PC-3 (cell line): ENCODE measurements around the gene ERAP2. TPM values are rescaled to one million over a fixed set of nuclear protein-coding genes. Genes with fewer than 3 reads are reported as not detected.

Experiments used
- ATAC-seq: fragments of 200-7000 bp; cut with Tn5 transposase; 2 replicates; pipeline ENCODE4 v1.9.1; 2020; ENCODE audit warnings: mild to moderate bottlenecking, moderate library complexity
- BruUV-seq: library from RNA; stranded (reverse); fragments of 400-500 nt; replicated peaks from 2 replicates; lab custom pipeline; 2021; lab: Mats Ljungman, UMichigan
- CTCF ChIA-PET: fragments of 300-600 bp; sonication (Branson Sonifier 250); formaldehyde crosslinking; loops from one replicate; lab custom pipeline; 2022; ENCODE audit warnings: antibody characterized with exemption; lab: Charles Lee
- POLR2A ChIA-PET: fragments of 300-600 bp; sonication (Branson Sonifier 250); formaldehyde crosslinking; loops from one replicate; lab custom pipeline; 2022; ENCODE audit warnings: antibody characterized with exemption; ENCODE audit not compliant: unreplicated experiment; lab: Charles Lee
- DNase-seq: peaks from one replicate; pipeline ENCODE4 v3.0.0-alpha.2; 2015
- H2AFZ ChIP-seq: fragments of 300-600 bp; sonication (generic); 2 replicates; pipeline ENCODE4 v1.6.0; 2016; ENCODE audit warnings: antibody characterized with exemption, low read length
- H3F3A ChIP-seq: fragments of 300-600 bp; sonication (generic); one replicate; pipeline ENCODE4 v1.6.0; 2017; ENCODE audit warnings: antibody characterized with exemption, low read length, control low read depth, mild to moderate bottlenecking; ENCODE audit not compliant: unreplicated experiment
- H3K27ac ChIP-seq: fragments of 300-600 bp; sonication (generic); 2 replicates; pipeline ENCODE4 v1.5.1; 2016; ENCODE audit warnings: mild to moderate bottlenecking, low read length
- H3K27me3 ChIP-seq: fragments of 300-600 bp; sonication (generic); 2 replicates; pipeline ENCODE4 v1.6.1; 2016; ENCODE audit warnings: low read length, mixed read lengths
- H3K36me3 ChIP-seq: fragments of 300-600 bp; sonication (generic); 2 replicates; pipeline ENCODE4 v1.6.1; 2016; ENCODE audit warnings: low read depth, mixed run types, low read length, mixed read lengths
- H3K4me1 ChIP-seq: fragments of 300-600 bp; sonication (generic); 2 replicates; pipeline ENCODE4 v1.5.1; 2016; ENCODE audit warnings: low read length; ENCODE audit not compliant: insufficient read depth
- H3K4me2 ChIP-seq: fragments of 300-600 bp; sonication (generic); 2 replicates; pipeline ENCODE4 v1.6.0; 2016; ENCODE audit warnings: low read length
- H3K4me3 ChIP-seq: fragments of 300-600 bp; sonication (generic); 2 replicates; pipeline ENCODE4 v1.5.1; 2016; ENCODE audit warnings: mild to moderate bottlenecking, low read length, mixed read lengths
- H3K79me2 ChIP-seq: fragments of 300-600 bp; sonication (generic); 2 replicates; pipeline ENCODE4 v1.6.1; 2017; ENCODE audit warnings: low read length, mixed read lengths
- H3K9ac ChIP-seq: fragments of 300-600 bp; sonication (generic); 2 replicates; pipeline ENCODE4 v1.6.0; 2016; ENCODE audit warnings: mild to moderate bottlenecking, low read length
- H3K9me2 ChIP-seq: fragments of 300-600 bp; sonication (generic); replicated peaks from 2 replicates; pipeline ENCODE4 v1.6.1; 2016; ENCODE audit warnings: mixed run types, low read length, mixed read lengths
- H3K9me3 ChIP-seq: fragments of 300-600 bp; sonication (generic); 2 replicates; pipeline ENCODE4 v1.6.1; 2016; ENCODE audit warnings: low read length, mixed read lengths
- H4K20me1 ChIP-seq: fragments of 300-600 bp; sonication (generic); 2 replicates; pipeline ENCODE4 v1.6.1; 2016; ENCODE audit warnings: low read length, mixed read lengths
- EZH2 ChIP-seq: fragments of 300-600 bp; sonication (generic); IDR thresholded peaks from one replicate; pipeline ENCODE4 v1.6.1; 2017; ENCODE audit warnings: antibody characterized with exemption, mild to moderate bottlenecking, low read length; ENCODE audit not compliant: unreplicated experiment
- EZH2phosphoT487 ChIP-seq: fragments of 300-600 bp; sonication (generic); IDR thresholded peaks from 2 replicates; pipeline ENCODE4 v1.6.1; 2018; ENCODE audit warnings: mild to moderate bottlenecking, antibody characterized with exemption, low read length, borderline replicate concordance
- intact Hi-C: fragments of 100-400 bp; cut with micrococcal nuclease; formaldehyde crosslinking; loops from 2 replicates; pipeline ENCODE4 v1.9.0; 2023
- total RNA-seq: library from RNA; depleted of rRNA; stranded (reverse); fragments of >200 nt; gene quantifications from 2 replicates; pipeline ENCODE4 v1.2.3, GENCODE V29; 2014
- TF ChIP-seq, protein P1 (sequence below): fragments of 300-600 bp; sonication (generic); conservative IDR thresholded peaks from 2 replicates; pipeline ENCODE4 v1.5.1; 2017; ENCODE audit warnings: antibody characterized with exemption, low read depth, mild to moderate bottlenecking, low read length

The ERAP2 gene
- total RNA-seq, 1 experiment from 2014 or later, result 9.6 TPM

DNA sequence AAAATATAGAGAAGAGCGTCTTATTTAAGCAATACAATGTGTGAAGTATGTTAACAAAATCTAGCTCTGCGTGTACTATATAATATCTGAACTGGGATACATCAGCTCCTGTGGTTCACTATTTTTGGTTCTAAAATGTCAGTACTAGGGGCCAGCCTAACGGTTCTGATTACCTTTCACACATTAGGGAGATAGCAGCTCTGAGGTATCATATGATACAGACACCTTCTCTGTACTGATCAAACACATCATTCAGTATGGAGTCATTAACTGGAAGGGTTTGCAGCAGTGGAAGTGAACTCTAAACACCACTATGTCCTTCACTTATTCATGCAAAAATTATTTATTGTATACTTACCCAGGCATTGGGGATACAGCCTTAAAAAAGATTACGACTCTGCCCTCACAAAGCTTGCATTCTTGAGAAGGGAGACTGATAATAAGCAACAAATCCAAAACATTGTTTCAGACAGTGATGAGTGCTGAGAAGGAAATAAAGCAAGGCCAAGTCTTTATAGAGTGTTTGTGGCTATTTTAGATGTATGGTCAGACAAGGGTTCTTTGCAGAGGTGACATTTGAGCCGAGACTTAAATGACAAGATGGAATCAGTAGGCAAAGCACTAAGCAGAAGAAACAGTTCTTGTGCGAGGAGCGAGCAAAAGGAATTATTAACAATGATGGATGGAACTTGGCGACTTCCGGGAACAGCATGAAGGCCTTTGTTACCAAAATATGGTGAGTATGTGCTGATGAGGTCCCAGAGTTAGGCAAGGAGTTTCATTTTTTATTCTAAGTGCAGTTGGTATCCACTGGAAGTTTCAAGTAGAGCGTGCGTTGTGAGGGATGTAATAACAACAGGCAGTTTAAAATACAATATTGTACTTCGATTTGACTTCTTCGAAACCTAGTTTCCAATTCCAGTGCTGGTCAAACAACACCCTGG is 57.7 kb downstream of the ERAP2 start:
- intact Hi-C loops, result loop anchor here (1.0 to 2.0 kb wide), 4 partner anchors 58 to 209 kb away; partner anchors contain the start of genes ERAP2 and LIX1
- Histone ChIP-seq H3K27ac (peak overlapping the region; percentile 86), H3K4me2 (peak overlapping the region; percentile 86), H4K20me1 (no peaks in the 10 kb centered on the region), H3K9me2 (no peaks in the 10 kb centered on the region), H3K79me2 (peaks cover 26% of the 10 kb centered on the region), H3F3A (no peaks in the 10 kb centered on the region), H3K4me3 (peak overlapping the region; percentile 76), H3K36me3 (no peaks in the 10 kb centered on the region), H3K9me3 (no peaks in the 10 kb centered on the region), H3K4me1 (peaks cover 29% of the 10 kb centered on the region), H3K9ac (peak overlapping the region; percentile 84), H3K27me3 (no peaks in the 10 kb centered on the region), H2AFZ (peak overlapping the region; percentile 81)
- TF ChIP-seq, protein P1, sequence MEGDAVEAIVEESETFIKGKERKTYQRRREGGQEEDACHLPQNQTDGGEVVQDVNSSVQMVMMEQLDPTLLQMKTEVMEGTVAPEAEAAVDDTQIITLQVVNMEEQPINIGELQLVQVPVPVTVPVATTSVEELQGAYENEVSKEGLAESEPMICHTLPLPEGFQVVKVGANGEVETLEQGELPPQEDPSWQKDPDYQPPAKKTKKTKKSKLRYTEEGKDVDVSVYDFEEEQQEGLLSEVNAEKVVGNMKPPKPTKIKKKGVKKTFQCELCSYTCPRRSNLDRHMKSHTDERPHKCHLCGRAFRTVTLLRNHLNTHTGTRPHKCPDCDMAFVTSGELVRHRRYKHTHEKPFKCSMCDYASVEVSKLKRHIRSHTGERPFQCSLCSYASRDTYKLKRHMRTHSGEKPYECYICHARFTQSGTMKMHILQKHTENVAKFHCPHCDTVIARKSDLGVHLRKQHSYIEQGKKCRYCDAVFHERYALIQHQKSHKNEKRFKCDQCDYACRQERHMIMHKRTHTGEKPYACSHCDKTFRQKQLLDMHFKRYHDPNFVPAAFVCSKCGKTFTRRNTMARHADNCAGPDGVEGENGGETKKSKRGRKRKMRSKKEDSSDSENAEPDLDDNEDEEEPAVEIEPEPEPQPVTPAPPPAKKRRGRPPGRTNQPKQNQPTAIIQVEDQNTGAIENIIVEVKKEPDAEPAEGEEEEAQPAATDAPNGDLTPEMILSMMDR, result no peak
- TF ChIP-seq EZH2, result no peak
- TF ChIP-seq EZH2phosphoT487, result no peak
- DNase-seq, result no peak
- no peak for ATAC-seq
- ChIA-PET POLR2A (interaction anchor here (0.6 kb wide), 1 partner anchor 66 kb away, joined by 4 read pairs; no protein-coding TSS in a partner anchor), CTCF (no interaction called here)
- BruUV-seq, result no TSS peak

DNA sequence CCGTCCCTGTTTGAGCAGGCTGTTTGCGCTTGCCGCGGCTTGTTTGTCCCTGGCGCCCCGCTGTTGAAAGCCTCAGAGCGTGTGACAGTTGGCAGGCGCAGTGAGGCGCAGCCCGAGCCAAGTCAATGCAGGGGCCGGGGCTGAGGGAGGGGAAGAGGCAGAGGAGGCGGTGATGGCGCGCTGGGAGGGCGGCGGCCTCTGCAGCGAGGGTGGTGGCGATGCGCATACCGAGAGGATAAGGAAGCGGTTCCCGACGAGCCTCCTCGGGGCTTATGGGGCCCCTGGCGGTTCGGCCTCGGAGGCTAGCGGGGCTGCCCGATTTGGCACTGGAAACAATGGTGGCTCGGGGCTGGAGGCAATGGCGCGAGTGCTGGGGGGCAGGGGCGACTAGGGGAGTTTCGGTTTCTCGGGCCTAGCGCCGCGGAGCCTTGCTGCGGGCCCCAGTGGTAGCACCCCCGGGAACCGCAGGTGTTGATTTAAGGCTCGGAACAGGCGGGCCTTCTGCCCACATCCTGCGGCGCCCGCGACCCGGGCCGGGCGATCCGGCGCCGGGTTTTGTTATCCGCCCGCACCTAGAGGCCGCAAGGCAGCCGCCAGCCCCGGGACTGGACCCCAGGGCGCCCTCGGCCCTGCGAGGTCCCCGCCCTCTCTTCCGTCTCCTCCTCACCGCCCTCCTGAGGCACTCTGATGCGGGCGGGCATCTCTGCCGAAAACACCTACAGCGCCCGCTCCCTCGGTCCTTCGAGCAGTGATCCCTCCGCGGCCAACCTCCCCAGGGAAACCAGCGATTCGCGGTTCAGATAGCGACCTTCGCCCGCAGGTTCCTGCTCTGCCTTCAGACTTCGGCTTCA is 58.6 kb downstream of the ERAP2 start:
- Histone ChIP-seq H3K9me2 (no peaks in the 10 kb centered on the region), H3K27me3 (no peaks in the 10 kb centered on the region), H3K4me3 (peak overlapping the region; percentile 76), H3K36me3 (no peaks in the 10 kb centered on the region), H3F3A (no peaks in the 10 kb centered on the region), H3K4me1 (peaks cover 35% of the 10 kb centered on the region), H3K79me2 (peaks cover 35% of the 10 kb centered on the region), H3K4me2 (peak overlapping the region; percentile 86), H2AFZ (peak overlapping the region; percentile 93), H3K9me3 (no peaks in the 10 kb centered on the region), H3K27ac (peak overlapping the region; percentile 86), H3K9ac (peak overlapping the region; percentile 84), H4K20me1 (no peaks in the 10 kb centered on the region)
- CTCF ChIA-PET, result no interaction called here
- intact Hi-C loops, result loop anchor here (1.0 to 5.0 kb wide), 9 partner anchors 11 to 227 kb away; partner anchors contain the start of genes ERAP2 and LIX1
- peak; percentile 74 for ATAC-seq
- POLR2A ChIA-PET, result no interaction called here
- BruUV-seq, result no TSS peak
- peak; percentile 97 for DNase-seq
- TF ChIP-seq EZH2phosphoT487, result no peak
- no peak for TF ChIP-seq EZH2
- TF ChIP-seq, protein P1, result no peak
